HEK293 (cell line): Measurements from ENCODE around the gene NR1I2.

Experiments used
- CTCF ChIA-PET: fragments of 350-600 bp; formaldehyde crosslinking; extraction: SDS; loops from one replicate; lab custom pipeline; 2021; ENCODE audit warnings: antibody characterized with exemption; lab: Yijun Ruan, JAX
- POLR2A ChIA-PET: fragments of 300-600 bp; formaldehyde crosslinking; extraction: SDS; loops from one replicate; lab custom pipeline; 2020; ENCODE audit warnings: antibody characterized with exemption, inconsistent platforms; lab: Yijun Ruan, JAX
- H3K27ac ChIP-seq: fragments of 200-500 bp; sonication (Bioruptor generic); 2 replicates; pipeline ENCODE4 v1.5.1; 2014; ENCODE audit warnings: low read depth, low read length, control low read depth, inconsistent platforms; ENCODE audit errors: extremely low read depth
- H3K36me3 ChIP-seq, 2 experiments: fragments of 200-500 bp in 1 of 2; sonication (Bioruptor generic) in 1 of 2; 1 replicate in 1 of 2; 2 replicates in 1 of 2; pipeline ENCODE4 v1.5.1; 2014 to 2017; ENCODE audit warnings: inconsistent platforms in 2 of 2, low read length in 2 of 2; ENCODE audit not compliant: control insufficient read depth in 2 of 2, insufficient read depth in 1 of 2
- H3K4me1 ChIP-seq: fragments of 200-500 bp; sonication (Bioruptor generic); 2 replicates; pipeline ENCODE4 v1.5.1; 2014; ENCODE audit warnings: mild to moderate bottlenecking, low read length, inconsistent platforms; ENCODE audit not compliant: control insufficient read depth, insufficient read depth
- H3K4me3 ChIP-seq: 2 replicates; pipeline ENCODE4 v1.5.1; 2011; ENCODE audit warnings: low read depth, mild to moderate bottlenecking, control low read depth, low read length, moderate library complexity
- H3K9me3 ChIP-seq: fragments of 200-500 bp; sonication (Bioruptor generic); 2 replicates; pipeline ENCODE4 v1.5.1; 2014; ENCODE audit warnings: low read depth, low read length, inconsistent platforms; ENCODE audit not compliant: control insufficient read depth, insufficient read depth
- PATZ1 ChIP-seq: fragments of 450-650 bp; formaldehyde crosslinking; IDR thresholded peaks from 2 replicates; pipeline ENCODE4 v1.5.1; 2016; ENCODE audit warnings: missing biosample characterization, missing genetic modification characterization
- SCRT2 ChIP-seq: fragments of 450-650 bp; formaldehyde crosslinking; IDR thresholded peaks from 2 replicates; pipeline ENCODE4 v1.5.1; 2016; ENCODE audit warnings: missing biosample characterization, missing genetic modification characterization
- ZBTB17 ChIP-seq: fragments of 450-650 bp; formaldehyde crosslinking; IDR thresholded peaks from 2 replicates; pipeline ENCODE4 v1.5.1; 2016; ENCODE audit warnings: missing biosample characterization, missing genetic modification characterization
- ZBTB7A ChIP-seq: fragments of 450-650 bp; formaldehyde crosslinking; IDR thresholded peaks from 2 replicates; pipeline ENCODE4 v1.5.1; 2016; ENCODE audit warnings: low read depth, missing biosample characterization, missing genetic modification characterization
- ZNF114 ChIP-seq: fragments of 450-650 bp; formaldehyde crosslinking; IDR thresholded peaks from 2 replicates; pipeline ENCODE4 v1.5.0; 2017; ENCODE audit warnings: missing biosample characterization, missing genetic modification characterization
- ZNF132 ChIP-seq: fragments of 450-650 bp; formaldehyde crosslinking; IDR thresholded peaks from 2 replicates; pipeline ENCODE4 v1.5.1; 2017; ENCODE audit warnings: missing biosample characterization, missing genetic modification characterization, borderline replicate concordance
- ZNF175 ChIP-seq: fragments of 450-650 bp; formaldehyde crosslinking; IDR thresholded peaks from 2 replicates; pipeline ENCODE4 v1.5.1; 2016; ENCODE audit warnings: missing biosample characterization, missing genetic modification characterization
- ZNF184 ChIP-seq: fragments of 450-650 bp; IDR thresholded peaks from 2 replicates; pipeline ENCODE4 v1.5.1; 2018; ENCODE audit warnings: missing biosample characterization, mild to moderate bottlenecking, missing genetic modification characterization
- ZNF248 ChIP-seq: fragments of 450-650 bp; formaldehyde crosslinking; IDR thresholded peaks from 2 replicates; pipeline ENCODE4 v1.5.1; 2017; ENCODE audit warnings: missing biosample characterization, missing genetic modification characterization
- ZNF416 ChIP-seq: fragments of 450-650 bp; formaldehyde crosslinking; IDR thresholded peaks from 2 replicates; pipeline ENCODE4 v1.5.1; 2016; ENCODE audit warnings: missing biosample characterization, missing genetic modification characterization
- ZNF433 ChIP-seq: fragments of 450-650 bp; formaldehyde crosslinking; IDR thresholded peaks from 2 replicates; pipeline ENCODE4 v1.5.1; 2016; ENCODE audit warnings: missing biosample characterization, missing genetic modification characterization, low read depth
- ZNF473 ChIP-seq: fragments of 450-650 bp; formaldehyde crosslinking; IDR thresholded peaks from 2 replicates; pipeline ENCODE4 v1.5.1; 2017; ENCODE audit warnings: missing biosample characterization, missing genetic modification characterization
- ZNF48 ChIP-seq: fragments of 450-650 bp; formaldehyde crosslinking; IDR thresholded peaks from 2 replicates; pipeline ENCODE4 v1.5.1; 2016; ENCODE audit warnings: missing biosample characterization, missing genetic modification characterization
- ZNF585B ChIP-seq: fragments of 450-650 bp; formaldehyde crosslinking; IDR thresholded peaks from 2 replicates; pipeline ENCODE4 v1.5.1; 2016; ENCODE audit warnings: missing biosample characterization, missing genetic modification characterization
- ZNF677 ChIP-seq: fragments of 450-650 bp; IDR thresholded peaks from 2 replicates; pipeline ENCODE4 v1.5.0; 2018; ENCODE audit warnings: missing biosample characterization, mild to moderate bottlenecking, missing genetic modification characterization, moderate library complexity
- ZNF785 ChIP-seq: fragments of 450-650 bp; formaldehyde crosslinking; IDR thresholded peaks from 2 replicates; pipeline ENCODE4 v1.5.1; 2016; ENCODE audit warnings: missing biosample characterization, missing genetic modification characterization
- ZNF830 ChIP-seq: fragments of 450-650 bp; IDR thresholded peaks from 2 replicates; pipeline ENCODE4 v1.5.0; 2018; ENCODE audit warnings: missing biosample characterization, missing genetic modification characterization, low read depth, mild to moderate bottlenecking, moderate library complexity
- TF ChIP-seq, protein P1 (sequence below): fragments of 450-650 bp; formaldehyde crosslinking; IDR thresholded peaks from 2 replicates; pipeline ENCODE4 v1.5.1; 2016; ENCODE audit warnings: missing biosample characterization, missing genetic modification characterization

NR1I2 gene

GRCh38 chr3:119818937-119819336, 37.0 kb downstream of the NR1I2 start:
- Histone ChIP-seq H3K36me3 (no peaks in the 10 kb centered on the region), H3K9me3 (no peaks in the 10 kb centered on the region), H3K4me3 (no peak overlapping the region), H3K27ac (no peak overlapping the region), H3K4me1 (no peaks in the 10 kb centered on the region)
- TF ChIP-seq ZNF677 (tag by site-specific recombination) (no peak), ZBTB17 (no peak), ZNF248 (no peak), PATZ1 (no peak), ZNF433 (tag by site-specific recombination) (no peak), ZNF416 (no peak), ZNF175 (tag by site-specific recombination) (no peak)
- CTCF ChIA-PET = no interaction called here
- POLR2A ChIA-PET = no interaction called here

GRCh38 chr3:119819806-119820205, 37.9 kb downstream of the NR1I2 start:
- Histone ChIP-seq H3K27ac (no peak overlapping the region), H3K4me3 (no peak overlapping the region), H3K9me3 (no peaks in the 10 kb centered on the region), H3K36me3 (peaks cover 0 to 2% of the 10 kb centered on the region in 2 experiments; a peak in 1 of 3 replicates), H3K4me1 (no peaks in the 10 kb centered on the region)
- ChIA-PET CTCF (interaction anchor here (0.7 kb wide), 1 partner anchor 634 kb away, joined by 3 read pairs; no protein-coding TSS in a partner anchor), POLR2A (no interaction called here)
- TF ChIP-seq ZNF132 (no peak), ZNF184 (no peak), ZNF114 (tag by site-specific recombination) (no peak), ZNF473 (tag by site-specific recombination) (no peak)

- Histone ChIP-seq H3K27ac (no peak overlapping the region), H3K4me1 (no peaks in the 10 kb centered on the region), H3K4me3 (no peak overlapping the region), H3K36me3 (peaks cover 0 to 14% of the 10 kb centered on the region in 2 experiments; a peak in 1 of 3 replicates), H3K9me3 (no peaks in the 10 kb centered on the region)
- ChIA-PET CTCF (no interaction called here), POLR2A (no interaction called here)
- no peak for TF ChIP-seq ZNF585B (tag by site-specific recombination)
- TF ChIP-seq ZNF48 (tag by site-specific recombination) = no peak
- no peak for TF ChIP-seq ZNF785 (tag by site-specific recombination)
- 0 out of 2 replicates have a peak, but pooled peaks have one; percentile 17 for TF ChIP-seq SCRT2
- TF ChIP-seq, protein P1, sequence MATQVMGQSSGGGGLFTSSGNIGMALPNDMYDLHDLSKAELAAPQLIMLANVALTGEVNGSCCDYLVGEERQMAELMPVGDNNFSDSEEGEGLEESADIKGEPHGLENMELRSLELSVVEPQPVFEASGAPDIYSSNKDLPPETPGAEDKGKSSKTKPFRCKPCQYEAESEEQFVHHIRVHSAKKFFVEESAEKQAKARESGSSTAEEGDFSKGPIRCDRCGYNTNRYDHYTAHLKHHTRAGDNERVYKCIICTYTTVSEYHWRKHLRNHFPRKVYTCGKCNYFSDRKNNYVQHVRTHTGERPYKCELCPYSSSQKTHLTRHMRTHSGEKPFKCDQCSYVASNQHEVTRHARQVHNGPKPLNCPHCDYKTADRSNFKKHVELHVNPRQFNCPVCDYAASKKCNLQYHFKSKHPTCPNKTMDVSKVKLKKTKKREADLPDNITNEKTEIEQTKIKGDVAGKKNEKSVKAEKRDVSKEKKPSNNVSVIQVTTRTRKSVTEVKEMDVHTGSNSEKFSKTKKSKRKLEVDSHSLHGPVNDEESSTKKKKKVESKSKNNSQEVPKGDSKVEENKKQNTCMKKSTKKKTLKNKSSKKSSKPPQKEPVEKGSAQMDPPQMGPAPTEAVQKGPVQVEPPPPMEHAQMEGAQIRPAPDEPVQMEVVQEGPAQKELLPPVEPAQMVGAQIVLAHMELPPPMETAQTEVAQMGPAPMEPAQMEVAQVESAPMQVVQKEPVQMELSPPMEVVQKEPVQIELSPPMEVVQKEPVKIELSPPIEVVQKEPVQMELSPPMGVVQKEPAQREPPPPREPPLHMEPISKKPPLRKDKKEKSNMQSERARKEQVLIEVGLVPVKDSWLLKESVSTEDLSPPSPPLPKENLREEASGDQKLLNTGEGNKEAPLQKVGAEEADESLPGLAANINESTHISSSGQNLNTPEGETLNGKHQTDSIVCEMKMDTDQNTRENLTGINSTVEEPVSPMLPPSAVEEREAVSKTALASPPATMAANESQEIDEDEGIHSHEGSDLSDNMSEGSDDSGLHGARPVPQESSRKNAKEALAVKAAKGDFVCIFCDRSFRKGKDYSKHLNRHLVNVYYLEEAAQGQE (tag by site-specific recombination) = no peak
- no peak for TF ChIP-seq ZNF830
- TF ChIP-seq ZBTB7A (tag by site-specific recombination) = no peak
Measured at GRCh38 chr3:119825820-119826219, 43.9 kb downstream of the NR1I2 start.
